HEK293 (cell line): Measurements from ENCODE around the gene ICOSLG.
"Not testable (repeated sequence)": the region's sequence is repeated elsewhere in the genome, so short reads cannot be mapped to it uniquely, and the experiment has no call there.

Experiments used
- CTCF ChIP-seq: fragments of 450-650 bp; formaldehyde crosslinking; IDR thresholded peaks from 2 replicates; pipeline ENCODE4 v1.5.1; 2016; ENCODE audit warnings: missing biosample characterization, missing genetic modification characterization
- YY1 ChIP-seq: fragments of 450-650 bp; formaldehyde crosslinking; IDR thresholded peaks from 2 replicates; pipeline ENCODE4 v1.5.1; 2018; ENCODE audit warnings: missing biosample characterization, missing genetic modification characterization
- ZFP41 ChIP-seq: fragments of 450-650 bp; formaldehyde crosslinking; IDR thresholded peaks from 2 replicates; pipeline ENCODE4 v1.5.1; 2016; ENCODE audit warnings: missing biosample characterization, missing genetic modification characterization, borderline replicate concordance
- ZNF335 ChIP-seq: fragments of 450-650 bp; formaldehyde crosslinking; conservative IDR thresholded peaks from 2 replicates; pipeline ENCODE4 v1.5.1; 2016; ENCODE audit warnings: missing biosample characterization, missing genetic modification characterization
- ZNF501 ChIP-seq: fragments of 450-650 bp; formaldehyde crosslinking; IDR thresholded peaks from 2 replicates; pipeline ENCODE4 v1.5.1; 2016; ENCODE audit warnings: missing biosample characterization, missing genetic modification characterization
- ZNF529 ChIP-seq: fragments of 450-650 bp; formaldehyde crosslinking; IDR thresholded peaks from 2 replicates; pipeline ENCODE4 v1.5.1; 2017; ENCODE audit warnings: missing genetic modification characterization, missing biosample characterization; ENCODE audit not compliant: insufficient replicate concordance
- ZNF548 ChIP-seq: fragments of 450-650 bp; formaldehyde crosslinking; IDR thresholded peaks from 2 replicates; pipeline ENCODE4 v1.5.1; 2016; ENCODE audit warnings: missing biosample characterization, missing genetic modification characterization
- ZNF76 ChIP-seq: fragments of 450-650 bp; formaldehyde crosslinking; IDR thresholded peaks from 2 replicates; pipeline ENCODE4; 2016; ENCODE audit warnings: low read depth, missing biosample characterization, missing genetic modification characterization, borderline replicate concordance
- ZNF776 ChIP-seq: fragments of 450-650 bp; formaldehyde crosslinking; IDR thresholded peaks from 2 replicates; pipeline ENCODE4 v1.5.0; 2017; ENCODE audit warnings: missing biosample characterization, missing genetic modification characterization, borderline replicate concordance
- ZNF792 ChIP-seq: fragments of 450-650 bp; formaldehyde crosslinking; IDR thresholded peaks from 2 replicates; pipeline ENCODE4 v1.5.1; 2016; ENCODE audit warnings: missing biosample characterization, missing genetic modification characterization

- not testable (repeated sequence) for TF ChIP-seq CTCF (tag by site-specific recombination); ZNF501; ZNF548 (tag by site-specific recombination); ZNF529 (tag by site-specific recombination); ZNF76; ZFP41 (tag by site-specific recombination); YY1; ZNF792 (tag by site-specific recombination); ZNF776 (tag by site-specific recombination); ZNF335 (tag by site-specific recombination)
Observed at GRCh38 chr21:44227614-44228013, 13.1 kb downstream of the ICOSLG start.
